ENCODE data around the gene C15orf39.
"Not testable (repeated sequence)": the region's sequence is repeated elsewhere in the genome, so short reads cannot be mapped to it uniquely, and the experiment has no call there.

Gene C15orf39
- total RNA-seq = 2.3 to 49.7 (median 11.6) reads per million in 18 experiments

- DNase-seq = peak; percentile 75 to 87
These were observed at the start of gene C15orf39 for GRCh38 chr15:75201616-75202250. TSS of gene C15orf39 (plus strand) at chr15:75201882. CDS start at chr15:75206049, 4,167 bp downstream.

GRCh38 chr15:75152382-75153079, 49.2 kb upstream of the C15orf39 start:
- DNase-seq = no peak

GRCh38 chr15:75153087-75153486, 48.6 kb upstream of the C15orf39 start:
- DNase-seq = peak; percentile 78 to 83

GRCh38 chr15:75153565-75154276, 48.0 kb upstream of the C15orf39 start:
- DNase-seq = peak in 1 of 2 donors; percentile 50

GRCh38 chr15:75154461-75155062, 47.1 kb upstream of the C15orf39 start:
- no peak for DNase-seq

- DNase-seq = no peak
These were observed 45.1 kb upstream of the C15orf39 start for GRCh38 chr15:75156326-75157215.

- no peak for DNase-seq
These were observed 43.3 kb upstream of the C15orf39 start for GRCh38 chr15:75158402-75158801.

- DNase-seq = no peak
These were observed 42.4 kb upstream of the C15orf39 start for GRCh38 chr15:75159244-75159643.

GRCh38 chr15:75161106-75161916, 40.4 kb upstream of the C15orf39 start:
- DNase-seq = peak in 1 of 2 donors; percentile 75

GRCh38 chr15:75161917-75162414, 39.7 kb upstream of the C15orf39 start:
- peak; percentile 81 to 82 for DNase-seq

GRCh38 chr15:75163150-75163564, 38.5 kb upstream of the C15orf39 start:
- DNase-seq = no peak

GRCh38 chr15:75164625-75165350, 36.9 kb upstream of the C15orf39 start:
- no peak for DNase-seq

- DNase-seq = not testable (repeated sequence)
These were observed 35.1 kb upstream of the C15orf39 start for GRCh38 chr15:75166489-75167063.

GRCh38 chr15:75167588-75168350, 33.9 kb upstream of the C15orf39 start:
- DNase-seq = peak; percentile 22 to 27

- no peak for DNase-seq
These were observed 33.3 kb upstream of the C15orf39 start for GRCh38 chr15:75168374-75168773.

- no peak for DNase-seq
These were observed 31.5 kb upstream of the C15orf39 start for GRCh38 chr15:75170203-75170602.

GRCh38 chr15:75170711-75171341, 30.9 kb upstream of the C15orf39 start:
- no peak for DNase-seq

GRCh38 chr15:75171408-75171807, 30.3 kb upstream of the C15orf39 start:
- peak; percentile 78 to 88 for DNase-seq

Data from inflammatory macrophage (primary cell).